Fibroblast of skin of right biceps (primary cell): ENCODE data around the gene ARMH3.
"Not testable (repeated sequence)": the region's sequence is repeated elsewhere in the genome, so short reads cannot be mapped to it uniquely, and the experiment has no call there.

Experiments used
- DNase-seq: peaks from one replicate; pipeline ENCODE4 v3.0.0-alpha.2; 2013

The ARMH3 gene, protein sequence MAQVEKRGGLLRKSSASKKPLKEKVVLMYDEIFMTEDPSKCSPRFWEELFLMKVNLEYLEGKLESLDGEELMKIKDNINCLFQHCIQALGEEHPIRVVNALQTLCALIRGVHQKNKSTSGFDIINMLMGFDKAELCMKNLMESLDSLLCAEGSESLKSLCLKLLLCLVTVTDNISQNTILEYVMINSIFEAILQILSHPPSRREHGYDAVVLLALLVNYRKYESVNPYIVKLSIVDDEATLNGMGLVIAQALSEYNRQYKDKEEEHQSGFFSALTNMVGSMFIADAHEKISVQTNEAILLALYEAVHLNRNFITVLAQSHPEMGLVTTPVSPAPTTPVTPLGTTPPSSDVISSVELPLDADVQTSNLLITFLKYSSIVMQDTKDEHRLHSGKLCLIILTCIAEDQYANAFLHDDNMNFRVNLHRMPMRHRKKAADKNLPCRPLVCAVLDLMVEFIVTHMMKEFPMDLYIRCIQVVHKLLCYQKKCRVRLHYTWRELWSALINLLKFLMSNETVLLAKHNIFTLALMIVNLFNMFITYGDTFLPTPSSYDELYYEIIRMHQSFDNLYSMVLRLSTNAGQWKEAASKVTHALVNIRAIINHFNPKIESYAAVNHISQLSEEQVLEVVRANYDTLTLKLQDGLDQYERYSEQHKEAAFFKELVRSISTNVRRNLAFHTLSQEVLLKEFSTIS

DNA sequence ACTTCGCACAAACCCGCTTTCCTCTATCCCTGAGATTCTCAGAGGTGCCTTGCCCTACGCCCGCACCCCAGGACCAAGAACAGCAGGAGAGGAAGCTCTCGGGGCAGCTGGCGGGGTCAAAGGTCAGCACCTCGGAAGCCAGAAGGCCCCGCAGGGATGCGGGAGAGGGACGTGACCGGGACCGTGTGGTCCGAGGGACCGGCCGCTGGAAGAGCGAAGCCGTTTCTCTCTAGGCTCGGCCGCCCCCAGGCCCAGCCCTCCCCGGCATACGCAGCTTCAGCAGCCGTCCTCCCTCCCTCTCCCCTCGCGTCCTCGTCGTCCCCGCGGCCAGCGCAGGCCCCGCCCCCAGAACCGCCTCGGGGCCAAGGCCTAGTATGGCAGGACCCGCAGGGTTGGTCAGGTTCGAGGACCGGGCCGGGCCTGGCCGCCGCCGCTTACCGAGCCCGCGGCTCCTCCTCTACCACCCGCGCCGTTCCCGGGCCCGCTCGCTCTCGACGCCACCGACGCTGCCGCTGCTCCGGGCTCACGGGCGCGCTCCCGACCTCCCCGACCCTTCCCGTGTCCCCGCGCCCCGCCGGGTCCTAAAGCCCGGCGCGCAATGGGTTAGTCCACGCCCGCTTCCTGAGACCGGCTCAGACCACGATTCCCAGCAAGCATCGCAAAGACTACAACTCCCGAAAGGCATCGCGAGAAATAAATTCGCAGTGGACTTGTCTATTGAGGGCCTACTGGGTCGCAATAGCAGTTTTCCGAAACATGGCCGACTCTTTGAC is at the start of gene ARMH3:
Gene ARMH3, minus strand, starts transcription at position 527 of the 773 bp plus-strand sequence. CDS start 16,059 bp downstream, outside the sequence.
- peak; percentile 98 for DNase-seq

DNA sequence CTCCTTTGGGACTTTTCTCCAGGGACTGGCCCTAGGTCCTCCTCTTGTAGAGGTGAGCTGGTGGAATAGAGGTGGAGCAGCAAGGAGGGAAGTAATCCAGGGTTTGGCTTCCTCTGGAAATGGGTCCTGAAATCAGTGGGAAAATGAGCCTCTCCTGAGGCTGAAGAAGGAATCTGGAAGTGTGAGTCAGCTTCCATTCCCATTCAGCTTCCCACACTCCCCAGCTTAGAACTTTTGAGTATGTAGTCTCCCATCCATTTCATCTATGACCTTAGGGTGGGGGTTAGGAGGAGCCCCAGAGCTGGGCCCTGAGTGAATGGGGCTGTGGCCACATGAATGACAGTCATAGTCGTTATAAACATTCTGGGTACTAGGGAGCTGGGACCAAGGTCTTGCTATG is 46.4 kb upstream of the ARMH3 start:
- DNase-seq: no peak

DNA sequence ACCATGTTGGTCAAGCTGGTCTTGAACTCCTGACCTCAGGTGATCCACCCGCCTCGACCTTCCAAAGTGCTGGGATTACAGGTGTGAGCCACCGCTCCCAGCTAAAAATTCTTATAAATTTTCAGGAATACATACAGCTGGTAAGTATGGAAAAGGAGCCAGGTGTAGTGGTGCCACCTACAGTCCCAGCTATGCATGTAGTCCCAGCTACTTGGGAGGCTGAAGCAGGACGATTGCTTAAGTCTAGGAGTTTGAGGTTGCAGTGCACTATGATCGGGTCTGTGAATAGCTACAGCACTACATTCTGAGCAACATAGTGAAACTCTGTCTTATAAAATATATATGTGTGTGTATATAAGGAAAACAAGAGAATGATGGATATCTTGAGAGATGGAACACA is 45.2 kb upstream of the ARMH3 start:
- DNase-seq: no peak

DNA sequence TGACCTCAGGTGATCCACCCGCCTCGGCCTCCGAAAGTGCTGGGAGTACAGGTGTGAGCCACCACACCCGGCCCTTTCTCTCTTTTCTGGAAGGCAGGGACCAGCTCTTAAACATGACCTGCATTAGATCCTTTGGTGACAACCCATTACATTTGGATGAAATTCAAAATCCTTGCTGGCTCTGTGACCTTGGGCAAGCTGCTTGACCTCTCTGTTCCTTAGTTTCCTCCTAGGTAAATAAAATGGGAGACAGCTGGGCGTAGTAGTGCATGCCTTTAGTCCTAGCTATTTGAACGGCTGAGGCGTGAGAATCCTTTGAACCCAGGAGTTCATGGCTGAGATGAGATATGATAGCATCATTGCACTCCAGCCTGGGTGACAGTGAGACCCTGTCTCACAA is 40.5 kb upstream of the ARMH3 start:
- DNase-seq: no peak

DNA sequence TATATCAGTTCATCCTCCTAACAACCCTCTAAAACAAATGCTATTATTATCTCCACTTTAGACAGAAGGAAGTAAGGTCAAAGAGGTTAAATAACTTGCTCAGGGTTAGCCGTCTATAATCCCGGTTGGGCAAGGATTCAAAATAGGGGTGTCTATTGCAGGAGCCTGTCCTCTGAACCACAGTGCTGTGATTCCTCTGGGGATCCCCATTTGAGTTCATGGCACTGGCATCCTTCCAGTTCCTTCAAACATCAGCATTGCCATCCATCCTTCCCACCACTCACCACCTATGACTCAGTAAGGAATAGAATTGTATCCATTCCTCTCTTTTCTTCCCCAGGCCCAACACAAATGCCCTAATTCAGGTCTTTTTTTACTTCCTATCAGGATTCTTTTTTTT is 34.8 kb upstream of the ARMH3 start:
- no peak for DNase-seq

DNA sequence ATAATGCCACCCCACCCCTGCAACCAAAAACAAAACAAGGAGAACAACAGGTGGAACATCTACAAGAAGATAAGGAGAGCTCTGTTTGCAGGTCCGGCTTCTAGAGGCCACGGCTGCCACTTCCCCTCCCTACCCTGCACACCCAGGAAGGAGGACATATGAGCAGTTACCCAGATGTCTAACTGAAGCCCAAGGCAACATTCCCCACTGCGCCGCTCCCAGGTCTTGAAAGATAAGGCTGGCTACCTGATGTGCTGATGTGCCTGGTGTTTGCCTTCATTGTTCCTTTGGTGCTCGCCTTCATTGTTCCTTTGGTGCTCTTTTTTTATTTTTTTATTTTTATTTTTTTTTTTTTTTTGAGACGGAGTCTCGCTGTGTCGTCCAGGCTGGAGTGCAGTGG is 30.2 kb upstream of the ARMH3 start:
- DNase-seq: no peak

DNA sequence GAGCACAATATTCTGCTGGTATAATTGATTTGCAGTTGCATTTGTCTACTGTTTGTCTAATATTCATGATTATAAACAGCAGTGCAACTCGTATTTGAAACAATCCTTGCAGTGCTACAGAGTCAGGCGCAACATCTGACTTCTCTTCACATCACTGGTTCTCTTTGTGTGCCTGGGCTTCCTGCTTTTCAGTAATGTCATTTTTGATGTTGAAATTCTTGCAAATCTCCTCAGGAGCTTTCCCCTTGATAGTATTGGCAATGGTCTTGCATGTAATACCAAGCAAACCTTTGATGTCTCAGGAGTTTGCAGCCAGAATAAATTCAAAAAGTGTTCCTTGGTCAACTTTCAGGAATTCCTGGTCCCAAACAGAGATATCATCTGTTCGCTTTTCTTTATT is 29.4 kb upstream of the ARMH3 start:
- no peak for DNase-seq

DNA sequence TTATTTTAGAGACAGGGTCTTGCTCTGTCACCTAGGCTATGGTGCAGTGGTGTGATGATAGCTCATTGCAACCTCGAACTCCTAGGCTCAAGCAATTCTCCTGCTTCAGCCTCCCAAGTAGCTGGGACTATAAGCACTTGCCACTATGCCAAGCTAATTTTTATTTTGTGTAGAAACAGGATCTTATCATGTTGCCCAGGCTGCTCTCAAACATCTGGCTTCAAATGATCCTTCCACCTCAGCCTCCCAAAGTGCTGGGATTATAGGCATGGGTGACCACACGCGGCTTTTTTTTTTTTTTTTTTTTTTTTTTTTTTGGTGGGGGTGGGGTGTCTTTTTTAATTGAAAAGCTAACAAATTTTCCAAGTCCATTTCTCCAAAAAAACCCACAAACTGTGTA is 27.6 kb upstream of the ARMH3 start:
- DNase-seq: no peak

DNA sequence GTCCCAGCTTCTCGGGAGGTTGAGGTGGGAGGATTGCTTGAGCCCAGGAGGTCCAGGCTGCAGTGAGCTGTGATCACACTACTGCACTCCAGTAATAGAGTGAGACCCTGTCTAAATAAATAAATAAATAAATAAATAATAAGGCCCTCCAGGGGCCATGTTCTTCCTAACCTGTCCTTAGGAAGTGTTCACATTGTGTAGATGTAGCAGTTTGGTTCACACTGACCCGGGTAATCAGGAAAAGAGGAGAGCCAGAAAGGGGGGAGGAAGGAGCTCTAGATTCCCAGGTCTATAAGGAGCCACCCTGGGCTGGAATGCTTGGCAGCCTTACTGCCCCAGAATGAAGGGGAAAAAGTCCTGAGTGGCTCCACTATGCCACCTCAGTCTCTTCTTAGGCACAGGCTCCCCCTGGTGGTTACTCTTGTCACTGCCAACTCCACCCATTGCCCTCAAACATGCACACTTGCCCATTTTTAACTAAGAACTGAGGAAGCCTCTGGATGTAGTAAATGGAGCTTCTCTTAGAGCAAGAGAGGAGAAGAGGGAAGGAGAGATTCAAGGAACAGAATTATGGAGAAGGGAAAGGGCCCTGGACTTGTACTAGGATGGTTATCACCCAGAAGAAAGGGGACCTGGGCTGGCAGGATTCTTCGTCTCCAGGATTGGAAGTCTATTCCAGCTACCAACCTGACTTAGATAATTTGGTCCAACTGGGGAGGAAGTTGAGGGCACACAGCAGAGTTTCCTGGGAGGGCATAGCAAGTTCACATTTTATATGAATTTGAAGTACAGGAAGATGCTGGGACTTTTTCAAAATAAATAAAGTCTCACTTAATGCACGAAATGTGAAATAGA is 16.9 kb upstream of the ARMH3 start:
- peak; percentile 68 for DNase-seq

DNA sequence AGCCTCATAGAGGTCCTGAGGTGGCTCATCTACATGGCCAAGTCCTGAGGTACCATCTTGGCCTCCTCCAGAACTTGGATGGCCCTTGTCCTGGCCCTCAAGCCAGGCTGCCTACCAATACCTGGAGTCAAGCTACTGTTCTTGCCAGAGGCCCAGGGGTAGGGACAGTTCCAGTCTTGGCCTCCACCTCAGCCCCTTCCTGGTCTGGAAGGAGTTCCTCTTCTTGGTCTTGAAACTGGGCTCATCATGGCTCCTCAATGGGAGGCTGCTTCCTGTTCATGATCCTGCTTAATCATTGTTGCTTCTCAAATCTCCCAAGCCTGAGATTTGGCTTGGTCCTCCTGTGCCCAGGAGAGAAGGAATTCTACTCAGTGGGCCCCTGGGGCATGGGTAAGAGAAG is 13.1 kb upstream of the ARMH3 start:
- no peak for DNase-seq

DNA sequence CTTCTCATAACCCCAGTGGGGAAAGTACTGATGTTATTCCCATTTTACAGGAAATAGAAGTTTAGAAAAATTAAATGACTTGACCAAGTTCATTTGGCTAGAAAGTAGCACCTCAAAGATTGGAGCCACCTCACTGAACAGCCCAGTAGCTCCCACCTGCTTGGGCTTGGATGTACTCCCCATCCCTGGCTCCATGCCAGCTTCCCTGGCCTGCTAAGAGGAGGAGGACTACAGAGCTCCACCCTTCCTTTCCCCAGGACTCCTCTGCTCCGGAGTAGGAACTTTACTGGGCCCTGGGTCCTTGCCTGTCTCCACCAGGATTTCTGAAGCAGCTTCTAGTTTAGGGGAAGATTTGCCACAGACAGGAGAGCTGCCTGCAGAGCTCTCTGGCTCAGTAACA is 12.2 kb upstream of the ARMH3 start:
- DNase-seq: peak; percentile 16

DNA sequence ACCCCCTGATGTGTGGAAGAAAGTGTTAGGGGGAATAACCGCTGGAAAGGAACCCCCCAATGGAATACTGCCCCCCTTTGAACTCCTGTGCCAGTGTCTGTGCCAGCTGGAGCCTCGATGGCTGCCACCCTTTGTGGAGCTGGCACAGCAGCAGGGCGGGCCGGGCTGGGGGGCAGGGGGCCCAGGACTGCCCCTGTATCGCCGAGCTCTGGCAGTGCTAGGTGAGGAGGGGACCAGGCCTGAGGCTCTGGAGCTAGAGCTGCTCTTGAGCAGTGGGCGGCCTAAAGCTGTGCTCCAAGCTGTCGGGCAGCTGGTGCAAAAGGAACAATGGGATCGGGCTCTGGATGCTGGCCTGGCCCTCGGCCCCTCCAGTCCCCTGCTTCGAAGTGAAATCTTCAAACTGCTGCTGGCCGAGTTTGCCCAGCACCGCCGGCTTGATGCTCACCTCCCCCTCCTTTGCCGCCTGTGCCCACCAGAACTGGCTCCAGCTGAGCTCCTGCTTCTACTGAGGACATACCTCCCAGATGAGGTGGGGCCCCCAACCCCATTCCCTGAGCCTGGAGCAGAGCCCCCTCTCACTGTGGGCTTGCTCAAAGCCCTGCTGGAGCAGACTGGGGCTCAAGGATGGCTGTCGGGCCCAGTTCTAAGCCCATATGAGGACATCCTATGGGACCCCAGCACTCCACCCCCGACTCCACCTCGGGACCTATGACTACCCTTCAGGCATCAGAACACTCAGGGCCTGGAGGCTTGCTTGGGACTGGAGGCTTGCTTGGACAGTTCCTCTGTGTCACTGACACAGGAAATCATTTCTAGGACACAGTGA is 11.3 kb upstream of the ARMH3 start:
- no peak for DNase-seq

DNA sequence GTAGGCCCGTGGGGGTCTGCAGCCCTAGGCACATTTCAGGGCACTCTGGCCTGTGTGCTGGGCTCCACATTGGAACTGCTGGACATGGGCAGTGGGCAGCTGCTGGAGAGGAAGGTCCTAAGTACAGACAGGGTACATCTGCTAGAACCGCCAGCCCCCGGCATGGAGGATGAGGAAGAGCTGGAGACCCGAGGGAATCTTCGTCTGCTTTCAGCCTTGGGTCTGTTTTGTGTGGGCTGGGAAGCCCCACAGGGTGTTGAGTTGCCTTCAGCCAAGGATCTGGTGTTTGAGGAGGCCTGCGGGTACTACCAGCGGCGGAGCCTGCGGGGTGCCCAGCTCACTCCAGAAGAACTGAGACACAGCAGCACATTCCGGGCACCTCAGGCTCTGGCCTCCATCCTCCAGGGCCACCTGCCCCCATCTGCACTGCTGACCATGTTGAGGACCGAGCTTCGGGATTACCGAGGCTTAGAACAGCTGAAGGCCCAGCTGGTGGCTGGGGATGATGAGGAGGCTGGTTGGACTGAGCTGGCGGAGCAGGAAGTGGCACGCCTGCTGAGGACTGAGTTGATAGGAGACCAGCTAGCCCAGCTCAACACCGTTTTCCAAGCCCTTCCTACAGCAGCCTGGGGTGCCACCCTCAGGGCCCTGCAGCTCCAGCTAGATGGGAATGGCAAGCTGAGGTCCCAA is 10.6 kb upstream of the ARMH3 start:
- DNase-seq: no peak

DNA sequence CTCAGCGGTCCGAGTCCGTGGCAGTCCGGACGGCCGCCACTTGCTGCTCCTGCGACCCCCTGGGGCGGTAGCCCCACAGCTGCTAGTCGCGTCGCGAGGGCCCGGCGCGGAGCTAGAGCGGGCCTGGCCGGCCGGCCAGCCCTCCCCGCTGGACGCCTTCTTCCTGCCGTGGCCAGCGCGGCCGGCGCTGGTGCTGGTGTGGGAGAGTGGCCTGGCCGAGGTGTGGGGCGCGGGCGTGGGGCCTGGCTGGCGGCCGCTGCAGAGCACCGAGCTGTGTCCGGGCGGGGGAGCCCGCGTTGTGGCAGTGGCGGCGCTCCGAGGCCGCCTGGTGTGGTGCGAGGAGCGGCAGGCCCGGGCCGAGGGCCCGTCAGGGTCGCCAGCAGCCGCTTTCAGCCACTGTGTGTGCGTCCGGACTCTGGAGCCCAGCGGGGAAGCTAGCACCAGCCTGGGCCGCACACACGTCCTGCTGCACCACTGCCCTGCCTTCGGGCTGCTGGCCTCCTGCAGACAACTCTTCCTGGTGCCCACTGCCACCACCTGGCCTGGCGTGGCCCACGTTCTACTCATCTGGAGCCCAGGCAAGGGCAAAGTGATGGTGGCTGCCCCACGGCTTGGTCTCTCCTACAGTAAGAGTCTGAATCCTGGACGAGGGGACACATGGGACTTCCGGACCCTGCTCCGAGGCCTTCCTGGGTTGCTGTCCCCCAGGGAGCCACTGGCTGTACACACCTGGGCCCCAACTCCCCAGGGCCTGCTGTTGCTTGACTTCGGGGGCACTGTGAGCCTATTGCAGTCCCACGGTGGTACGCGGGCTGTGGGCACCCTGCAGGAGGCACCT is 9.8 kb upstream of the ARMH3 start:
- peak; percentile 10 for DNase-seq

DNA sequence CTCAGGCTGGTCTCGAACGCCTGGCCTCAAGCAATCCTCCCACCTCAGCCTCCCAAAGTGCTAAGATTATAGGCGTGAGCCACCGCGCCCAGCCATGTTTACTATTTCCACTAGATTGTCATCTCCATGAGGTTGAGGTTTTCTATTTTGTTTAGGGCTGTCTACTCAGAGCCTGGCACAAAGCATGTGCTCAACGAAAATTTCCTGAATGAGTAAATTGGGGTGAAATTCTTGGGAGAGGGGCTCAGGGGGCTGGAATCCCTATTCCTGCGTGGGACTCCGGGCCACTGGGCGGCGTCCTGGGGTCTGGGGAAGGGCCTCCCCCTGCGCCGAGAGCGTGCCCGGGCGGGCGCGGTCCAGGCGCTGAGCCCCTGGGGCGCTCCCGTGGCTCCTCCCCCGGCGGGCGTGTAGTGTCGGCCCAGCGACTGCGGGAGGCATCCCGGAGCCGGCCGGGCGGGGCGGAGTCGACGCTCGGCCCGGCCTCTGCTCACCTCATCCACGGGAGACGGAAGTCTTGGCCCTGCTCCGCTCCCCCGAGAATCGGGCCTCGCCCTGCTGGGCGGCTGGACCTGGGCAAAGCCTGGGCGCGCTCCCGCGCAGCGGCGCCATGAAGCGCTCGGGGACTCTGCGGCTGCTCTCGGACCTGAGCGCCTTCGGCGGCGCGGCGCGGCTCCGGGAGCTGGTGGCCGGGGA is 9.0 kb upstream of the ARMH3 start, which contains the start of gene HPS6:
Gene HPS6, plus strand, starts transcription at position 482 of the 693 bp plus-strand sequence. Its CDS starts 126 bp downstream, at position 608.
- DNase-seq: peak; percentile 90

DNA sequence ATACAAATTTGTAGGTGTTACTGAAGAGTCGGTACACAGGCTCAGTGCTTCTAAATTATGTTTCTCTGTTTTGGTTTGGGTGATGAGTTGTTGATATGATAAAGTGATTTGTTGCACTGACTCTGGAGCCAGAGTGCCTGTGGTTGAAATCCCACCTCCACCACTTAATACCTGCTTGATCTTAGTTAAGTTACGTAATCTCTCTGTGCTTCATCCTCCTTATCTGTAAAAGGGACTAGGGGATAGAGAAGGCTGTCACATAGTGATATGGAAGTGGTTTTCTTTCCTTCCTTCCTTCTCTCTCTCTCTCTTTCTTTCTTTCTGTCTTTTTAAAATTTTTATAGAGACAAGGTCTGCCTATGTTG is 8.5 kb upstream of the ARMH3 start:
- DNase-seq: no peak

DNA sequence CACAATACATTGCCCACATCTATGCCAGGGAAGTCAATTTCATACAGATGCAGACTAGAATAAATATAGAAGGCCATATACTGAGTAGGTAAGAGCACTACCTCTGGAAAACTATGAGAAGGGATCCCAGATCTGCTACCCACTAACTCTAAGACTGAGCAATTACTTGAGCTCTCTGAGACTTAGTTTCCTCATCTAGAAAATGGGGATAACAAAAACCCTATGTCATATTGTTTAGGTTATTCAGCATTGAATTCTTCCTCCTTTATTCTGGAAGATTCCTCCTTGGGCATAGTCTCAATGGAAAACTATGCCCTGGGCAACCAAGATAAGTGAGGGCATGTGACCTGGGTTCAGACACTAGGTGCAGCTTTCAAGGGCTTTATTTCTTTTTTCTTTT is 4.0 kb upstream of the ARMH3 start:
- DNase-seq: no peak

DNA sequence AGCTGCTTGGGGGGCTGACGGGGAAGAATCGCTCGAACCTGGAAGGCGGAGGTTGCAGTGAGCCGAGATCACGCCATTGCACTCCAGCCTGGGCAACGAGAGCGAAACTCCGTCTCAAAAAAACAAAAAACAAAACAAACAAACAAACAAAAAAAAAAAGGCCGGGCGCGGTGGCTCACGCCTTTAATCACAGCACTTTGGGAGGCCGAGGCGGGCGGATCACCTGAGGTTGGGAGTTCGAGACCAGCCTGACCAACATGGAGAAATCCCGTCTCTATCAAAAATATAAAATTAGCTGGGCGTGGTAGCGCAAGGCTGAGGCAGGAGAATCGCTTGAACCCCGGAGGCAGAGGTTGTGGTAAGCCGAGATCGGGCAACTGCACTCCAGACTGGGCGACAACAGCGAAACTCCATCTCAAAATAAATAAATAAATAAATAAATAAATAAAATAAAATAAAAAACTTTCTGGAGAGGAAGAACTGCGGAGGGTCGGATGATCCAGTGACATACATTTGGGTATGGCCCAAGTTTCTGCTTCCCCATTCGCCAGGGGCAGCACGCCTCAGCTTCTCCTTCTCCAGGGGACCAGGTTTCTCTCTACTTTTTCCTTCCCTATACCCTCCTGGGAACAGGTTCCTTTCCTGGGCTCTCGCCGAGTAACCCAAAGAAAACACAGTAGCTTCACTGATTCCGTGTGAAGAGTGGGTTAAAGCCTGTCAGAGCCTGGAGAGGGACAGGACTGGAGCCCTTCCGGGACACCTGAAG is 909 bp downstream of the ARMH3 start:
- not testable (repeated sequence) for DNase-seq

DNA sequence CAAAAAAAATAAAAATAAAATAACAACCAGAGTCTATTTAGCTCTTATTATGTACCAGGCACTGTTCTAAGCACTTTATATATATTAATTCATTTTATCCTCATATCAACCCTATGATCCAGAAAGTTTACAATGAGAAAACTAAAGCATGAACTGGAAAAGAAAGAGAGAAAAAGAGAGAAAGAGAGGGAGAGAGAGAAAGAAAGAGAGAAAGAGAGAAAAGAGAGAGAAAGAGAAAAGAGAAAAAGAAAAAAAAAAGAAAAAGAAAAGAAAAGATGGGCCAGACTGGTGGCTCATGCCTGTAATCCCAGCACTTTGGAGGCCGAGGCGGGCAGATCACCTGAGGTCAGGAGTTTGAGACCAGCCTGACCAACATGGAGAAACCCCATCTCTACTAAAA is 9.9 kb downstream of the ARMH3 start:
- DNase-seq: no peak
